HG02798 (cell line): ENCODE results near the gene CCDC60.

Experiments
- ATAC-seq: cut with Tn5 transposase; IDR thresholded peaks from one replicate; pipeline ENCODE4 v1.9.1; 2021; ENCODE audit warnings: mild to moderate bottlenecking; ENCODE audit not compliant: unreplicated experiment, poor library complexity

Gene CCDC60

GRCh38 chr12:119432949-119433348 is 98.4 kb downstream of the CCDC60 start:
- no peak for ATAC-seq

GRCh38 chr12:119440803-119441360 is 106.4 kb downstream of the CCDC60 start:
- ATAC-seq: no peak

GRCh38 chr12:119444462-119445044 is 110.0 kb downstream of the CCDC60 start:
- peak; percentile 60 for ATAC-seq

- no peak for ATAC-seq
Observed at GRCh38 chr12:119446459-119446858, 111.9 kb downstream of the CCDC60 start.

DNA sequence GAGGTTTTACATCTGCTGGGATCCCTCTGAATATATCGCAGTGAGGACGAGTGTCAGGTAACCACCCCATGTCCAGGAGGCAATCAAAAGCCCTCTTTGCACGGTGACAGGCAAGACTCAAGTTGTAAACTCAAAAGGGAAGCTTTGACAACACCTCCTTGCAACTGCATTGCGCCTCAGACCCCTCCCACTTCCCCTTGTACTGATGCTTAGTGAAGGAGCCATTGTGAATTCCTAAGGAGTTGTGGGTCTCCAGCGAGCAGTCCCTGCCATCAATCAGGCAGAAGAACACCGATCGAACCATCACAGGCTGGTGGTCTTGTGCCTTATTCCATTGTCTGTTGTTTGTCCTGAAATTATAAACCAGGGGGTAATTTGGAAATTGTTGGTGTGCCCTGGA is 112.6 kb downstream of the CCDC60 start:
- no peak for ATAC-seq

DNA sequence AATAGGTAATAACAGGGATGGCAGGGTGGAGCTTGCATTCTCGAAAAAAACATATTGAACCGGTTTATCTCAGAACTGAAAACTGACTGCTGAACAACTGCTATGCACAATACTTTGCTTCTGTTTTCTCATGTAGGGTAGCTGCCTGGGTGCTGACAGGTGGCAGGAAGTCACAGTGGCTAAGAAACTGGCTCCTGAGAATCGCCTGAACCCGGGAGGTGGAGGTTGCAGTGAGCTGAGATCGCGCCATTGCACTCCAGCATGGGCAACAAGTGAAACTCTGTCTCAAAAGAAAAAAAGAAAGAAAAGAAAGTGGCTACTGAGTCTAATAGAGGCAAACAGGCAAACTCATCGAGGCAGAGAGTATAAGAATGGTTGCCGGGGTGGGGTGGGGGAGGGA is 113.1 kb downstream of the CCDC60 start:
- ATAC-seq: no peak

- no peak for ATAC-seq
Observed at GRCh38 chr12:119448611-119449131, 114.1 kb downstream of the CCDC60 start.

- ATAC-seq: no peak
Observed at GRCh38 chr12:119450771-119451170, 116.2 kb downstream of the CCDC60 start.

DNA sequence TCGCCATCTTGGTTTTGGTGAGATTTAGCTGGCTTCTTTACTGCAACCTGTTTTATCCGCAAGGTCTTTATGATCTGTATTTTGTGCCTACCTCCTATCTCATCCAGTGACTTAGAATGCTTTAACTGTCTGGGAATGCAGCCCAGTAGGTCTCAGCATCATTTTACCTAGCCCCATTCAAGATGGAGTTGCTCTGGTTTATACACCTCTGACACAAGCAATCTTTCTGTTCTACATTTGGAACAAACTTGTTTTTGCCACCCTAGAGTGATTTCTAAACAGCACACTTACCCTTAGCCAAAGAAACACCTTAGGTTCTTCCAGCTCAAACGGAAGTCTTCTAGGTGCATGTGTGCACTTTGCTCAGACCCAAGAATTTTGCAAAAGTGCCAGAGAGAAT is 122.3 kb downstream of the CCDC60 start:
- ATAC-seq: no peak

DNA sequence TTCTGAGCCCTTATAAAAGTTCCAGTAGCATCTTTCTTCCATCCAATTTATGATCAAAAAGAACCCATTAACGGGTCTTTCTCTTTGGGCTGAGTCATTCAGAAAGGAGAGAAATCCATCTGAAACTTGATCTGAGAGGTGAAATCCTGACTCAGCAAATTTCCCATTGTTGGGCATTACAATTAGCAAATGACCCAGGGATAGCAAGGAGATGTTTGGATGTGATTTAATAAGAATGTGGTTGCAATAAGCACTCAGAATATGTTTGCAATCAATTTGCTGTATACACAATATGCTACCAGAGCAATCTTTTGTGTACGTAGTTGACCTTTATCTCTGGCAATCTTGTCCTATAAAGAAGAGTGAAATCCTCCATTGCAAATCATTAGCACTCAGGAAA is 122.7 kb downstream of the CCDC60 start:
- no peak for ATAC-seq

GRCh38 chr12:119459481-119459880 is 125.0 kb downstream of the CCDC60 start:
- ATAC-seq: no peak

- ATAC-seq: no peak
Observed at GRCh38 chr12:119460876-119461275, 126.3 kb downstream of the CCDC60 start.

DNA sequence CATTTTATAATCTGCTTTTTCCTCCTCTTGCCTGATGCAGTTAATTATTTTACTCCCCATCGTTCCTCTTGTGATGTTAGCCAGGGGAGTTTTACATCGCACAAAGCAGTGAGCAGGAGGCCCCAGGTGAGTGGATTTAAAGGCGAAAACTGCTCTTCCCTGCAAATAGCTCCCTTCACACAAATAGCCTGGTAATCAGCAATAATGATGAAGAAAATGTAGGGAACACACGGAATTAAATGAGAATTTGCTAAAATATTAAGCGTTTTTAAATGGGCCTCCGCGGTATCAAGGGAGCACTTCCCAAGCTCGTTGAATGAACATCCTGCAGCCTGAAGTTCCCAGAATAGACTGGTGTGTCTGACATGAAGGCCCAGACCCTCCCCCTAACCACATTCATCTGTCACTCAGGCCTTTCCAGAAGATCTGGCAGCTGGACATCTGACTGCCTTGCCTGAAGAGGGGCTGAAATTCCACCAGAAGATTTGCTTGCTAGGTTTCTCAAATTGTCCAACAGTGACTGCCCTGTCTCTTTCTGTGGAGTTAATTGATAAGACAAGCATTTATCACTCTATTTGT is 127.2 kb downstream of the CCDC60 start:
- ATAC-seq: no peak

GRCh38 chr12:119463211-119463926 is 128.8 kb downstream of the CCDC60 start:
- no peak for ATAC-seq

GRCh38 chr12:119468296-119468695 is 133.8 kb downstream of the CCDC60 start:
- ATAC-seq: no peak

- ATAC-seq: no peak
Observed at GRCh38 chr12:119475650-119476049, 141.1 kb downstream of the CCDC60 start.

DNA sequence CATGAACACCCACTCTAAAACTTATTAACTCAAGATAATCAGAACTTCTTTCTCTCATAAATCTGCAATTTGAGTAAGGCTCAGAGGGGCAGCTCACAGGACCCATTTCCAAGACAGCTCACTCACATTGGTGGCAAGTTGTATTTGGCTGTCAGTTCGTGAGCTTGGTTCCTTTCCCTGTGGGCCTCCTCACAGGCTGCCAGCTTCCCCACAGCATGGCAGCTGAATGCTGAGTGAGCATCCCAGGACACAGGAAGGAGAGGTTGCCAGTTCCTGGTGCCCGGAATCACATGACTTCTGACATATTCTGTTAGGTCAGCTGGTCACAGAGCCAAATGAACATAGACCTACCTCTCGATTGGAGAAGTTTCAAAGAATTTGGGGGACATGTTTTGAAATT is 142.4 kb downstream of the CCDC60 start:
- ATAC-seq: no peak

DNA sequence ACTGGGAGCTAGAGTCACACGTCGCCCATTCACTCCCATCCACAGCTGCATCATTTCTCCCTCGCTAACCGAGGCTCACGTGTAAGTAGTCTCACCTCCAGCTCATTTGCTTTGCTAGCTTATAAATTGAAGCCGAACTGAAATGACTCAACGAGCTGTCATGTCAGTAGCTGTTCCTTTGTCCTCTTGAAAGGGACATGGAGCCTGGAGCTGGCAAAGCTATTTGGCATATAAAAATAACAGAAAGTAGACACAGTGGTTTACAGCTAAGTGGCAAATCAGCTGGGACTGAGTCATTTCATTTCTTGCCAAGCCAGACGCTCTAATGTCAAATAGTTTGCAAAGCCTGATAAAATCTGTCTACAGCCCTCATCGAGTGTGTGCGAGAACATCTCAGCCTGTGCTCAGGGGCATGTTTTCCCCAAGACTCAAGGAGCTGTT is 144.6 kb downstream of the CCDC60 start:
- no peak for ATAC-seq

GRCh38 chr12:119480551-119480950 is 146.0 kb downstream of the CCDC60 start:
- ATAC-seq: no peak

- ATAC-seq: no peak
Observed at GRCh38 chr12:119486599-119487154, 152.1 kb downstream of the CCDC60 start.

DNA sequence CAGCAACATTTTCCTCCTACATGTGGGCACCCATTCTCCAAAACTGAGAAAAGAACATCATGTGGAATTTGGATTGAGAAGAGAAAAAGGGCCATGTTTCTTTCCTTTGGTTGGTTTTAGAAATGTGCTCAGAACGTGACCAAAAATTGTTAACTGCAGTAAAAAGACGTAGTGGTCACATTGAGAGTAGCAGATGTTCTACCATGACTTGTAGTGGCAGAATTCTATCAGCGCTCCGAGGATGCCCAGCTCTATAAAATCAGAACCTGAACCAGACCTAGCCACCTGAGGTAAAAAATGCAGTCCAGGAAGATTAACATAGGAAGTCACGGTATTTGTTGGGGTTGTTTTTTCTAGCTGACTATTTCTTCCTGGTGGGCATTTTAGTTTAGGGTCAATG is 157.3 kb downstream of the CCDC60 start:
- ATAC-seq: no peak
